SJCRH30 (cell line): ENCODE data around the gene KIF6. TPM values are rescaled to one million over a fixed set of nuclear protein-coding genes. Genes with fewer than 3 reads are reported as not detected.
A peak's percentile ranks its signal among the peaks of the same experiment; 100 is the strongest.

ENCODE experiments used
- DNase-seq, 2 experiments: peaks; one replicate each; pipeline ENCODE4 v3.0.0-alpha.2; 2015 to 2020
- H3K27ac ChIP-seq: fragments of 250-450 bp; sonication (Bioruptor Pico); 2 replicates; pipeline ENCODE4 v1.5.1; 2020; ENCODE audit warnings: mild to moderate bottlenecking, moderate library complexity
- H3K27me3 ChIP-seq: fragments of 250-450 bp; sonication (Bioruptor Pico); 2 replicates; pipeline ENCODE4 v1.5.1; 2020; ENCODE audit warnings: mild to moderate bottlenecking, moderate library complexity
- H3K36me3 ChIP-seq: fragments of 250-450 bp; sonication (Bioruptor Pico); 2 replicates; pipeline ENCODE4 v1.5.1; 2020; ENCODE audit warnings: mild to moderate bottlenecking, moderate library complexity
- H3K4me1 ChIP-seq: fragments of 250-450 bp; sonication (Bioruptor Pico); 2 replicates; pipeline ENCODE4 v1.5.1; 2020; ENCODE audit warnings: mild to moderate bottlenecking, moderate library complexity
- H3K4me3 ChIP-seq: fragments of 250-450 bp; sonication (Bioruptor Pico); 2 replicates; pipeline ENCODE4 v1.5.1; 2020; ENCODE audit warnings: mild to moderate bottlenecking, moderate library complexity
- H3K9me3 ChIP-seq: fragments of 250-450 bp; sonication (Bioruptor Pico); replicated peaks from 2 replicates; pipeline ENCODE4 v1.5.1; 2020; ENCODE audit warnings: mild to moderate bottlenecking, moderate library complexity
- total RNA-seq: library from RNA; depleted of rRNA; stranded (reverse); fragments of >200 nt; shearing (Covaris generic); gene quantifications from 2 replicates; pipeline ENCODE4 v1.2.3, GENCODE V29; 2014

The KIF6 gene
- total RNA-seq, 1 experiment from 2014 or later = 0.22 TPM

GRCh38 chr6:39348740-39349139 lies 376.5 kb downstream of the KIF6 start:
- no peaks in the 10 kb centered on the region for H3K27me3 ChIP-seq
- peaks cover 21% of the 10 kb centered on the region for H3K4me1 ChIP-seq
- H3K27ac ChIP-seq = no peak overlapping the region
- H3K36me3 ChIP-seq = no peaks in the 10 kb centered on the region
- no peaks in the 10 kb centered on the region for H3K9me3 ChIP-seq
- no peak for DNase-seq
- no peak overlapping the region for H3K4me3 ChIP-seq

- peak; percentile 72 to 91 for DNase-seq
- H3K9me3 ChIP-seq = no peaks in the 10 kb centered on the region
- peak overlapping the region; percentile 77 for H3K27ac ChIP-seq
- peaks cover 28% of the 10 kb centered on the region for H3K4me1 ChIP-seq
- H3K36me3 ChIP-seq = no peaks in the 10 kb centered on the region
- no peaks in the 10 kb centered on the region for H3K27me3 ChIP-seq
- no peak overlapping the region for H3K4me3 ChIP-seq
Measured at GRCh38 chr6:39347906-39348585, 377.2 kb downstream of the KIF6 start.

- DNase-seq = peak; percentile 86 to 88
- no peaks in the 10 kb centered on the region for H3K36me3 ChIP-seq
- H3K4me1 ChIP-seq = peaks cover 37% of the 10 kb centered on the region
- peak overlapping the region; percentile 77 for H3K27ac ChIP-seq
- no peak overlapping the region for H3K4me3 ChIP-seq
- H3K9me3 ChIP-seq = no peaks in the 10 kb centered on the region
- H3K27me3 ChIP-seq = no peaks in the 10 kb centered on the region
Measured at GRCh38 chr6:39347206-39347605, 378.0 kb downstream of the KIF6 start.

- Histone ChIP-seq H3K4me1 (peaks cover 50% of the 10 kb centered on the region), H3K27ac (no peak overlapping the region), H3K9me3 (no peaks in the 10 kb centered on the region), H3K27me3 (no peaks in the 10 kb centered on the region), H3K4me3 (no peak overlapping the region), H3K36me3 (no peaks in the 10 kb centered on the region)
- peak in 1 of 2 experiments; percentile 35 for DNase-seq
Measured at GRCh38 chr6:39344821-39345280, 380.4 kb downstream of the KIF6 start.

GRCh38 chr6:39343396-39343870 lies 381.8 kb downstream of the KIF6 start:
- Histone ChIP-seq H3K9me3 (no peaks in the 10 kb centered on the region), H3K36me3 (no peaks in the 10 kb centered on the region), H3K27ac (peak overlapping the region; percentile 78), H3K4me1 (peaks cover 64% of the 10 kb centered on the region), H3K27me3 (no peaks in the 10 kb centered on the region), H3K4me3 (no peak overlapping the region)
- no peak for DNase-seq

GRCh38 chr6:39342692-39343395 lies 382.4 kb downstream of the KIF6 start:
- peak; percentile 80 to 91 for DNase-seq
- H3K9me3 ChIP-seq = no peaks in the 10 kb centered on the region
- H3K4me1 ChIP-seq = peaks cover 70% of the 10 kb centered on the region
- H3K27me3 ChIP-seq = no peaks in the 10 kb centered on the region
- no peaks in the 10 kb centered on the region for H3K36me3 ChIP-seq
- H3K27ac ChIP-seq = peak overlapping the region; percentile 78
- no peak overlapping the region for H3K4me3 ChIP-seq

- Histone ChIP-seq H3K4me3 (no peak overlapping the region), H3K36me3 (no peaks in the 10 kb centered on the region), H3K4me1 (peaks cover 71% of the 10 kb centered on the region), H3K9me3 (no peaks in the 10 kb centered on the region), H3K27ac (peak overlapping the region; percentile 78; the same call in 1 of the 2 replicates), H3K27me3 (no peaks in the 10 kb centered on the region)
- no peak for DNase-seq
Measured at GRCh38 chr6:39341937-39342336, 383.3 kb downstream of the KIF6 start.

GRCh38 chr6:39341352-39341751 lies 383.9 kb downstream of the KIF6 start:
- no peak overlapping the region for H3K27ac ChIP-seq
- peaks cover 69% of the 10 kb centered on the region for H3K4me1 ChIP-seq
- DNase-seq = no peak
- H3K9me3 ChIP-seq = no peaks in the 10 kb centered on the region
- H3K36me3 ChIP-seq = no peaks in the 10 kb centered on the region
- no peaks in the 10 kb centered on the region for H3K27me3 ChIP-seq
- H3K4me3 ChIP-seq = no peak overlapping the region

- peaks cover 79% of the 10 kb centered on the region for H3K4me1 ChIP-seq
- no peaks in the 10 kb centered on the region for H3K9me3 ChIP-seq
- peak in 1 of 2 experiments; percentile 40 for DNase-seq
- H3K27ac ChIP-seq = peak overlapping the region; percentile 48
- no peaks in the 10 kb centered on the region for H3K27me3 ChIP-seq
- no peak overlapping the region for H3K4me3 ChIP-seq
- H3K36me3 ChIP-seq = no peaks in the 10 kb centered on the region
Measured at GRCh38 chr6:39339868-39340550, 385.2 kb downstream of the KIF6 start.

- peak overlapping the region; percentile 48 for H3K27ac ChIP-seq
- no peaks in the 10 kb centered on the region for H3K27me3 ChIP-seq
- H3K4me1 ChIP-seq = peaks cover 79% of the 10 kb centered on the region
- peak in 1 of 2 experiments; percentile 30 for DNase-seq
- no peak overlapping the region for H3K4me3 ChIP-seq
- no peaks in the 10 kb centered on the region for H3K36me3 ChIP-seq
- no peaks in the 10 kb centered on the region for H3K9me3 ChIP-seq
Measured at GRCh38 chr6:39339096-39339867, 385.9 kb downstream of the KIF6 start.

- Histone ChIP-seq H3K27ac (peak overlapping the region; percentile 48), H3K36me3 (no peaks in the 10 kb centered on the region), H3K27me3 (no peaks in the 10 kb centered on the region), H3K4me3 (no peak overlapping the region), H3K4me1 (peaks cover 72% of the 10 kb centered on the region), H3K9me3 (no peaks in the 10 kb centered on the region)
- DNase-seq = peak; percentile 51 to 75
Measured at GRCh38 chr6:39338397-39338796, 386.8 kb downstream of the KIF6 start.

GRCh38 chr6:39335780-39336545 lies 389.2 kb downstream of the KIF6 start:
- peak overlapping the region; percentile 61 for H3K27ac ChIP-seq
- no peaks in the 10 kb centered on the region for H3K36me3 ChIP-seq
- peak; percentile 71 to 74 for DNase-seq
- H3K9me3 ChIP-seq = no peaks in the 10 kb centered on the region
- H3K4me1 ChIP-seq = peaks cover 54% of the 10 kb centered on the region
- no peaks in the 10 kb centered on the region; the same call in 1 of the 2 replicates for H3K27me3 ChIP-seq
- H3K4me3 ChIP-seq = no peak overlapping the region

- H3K4me1 ChIP-seq = peaks cover 37% of the 10 kb centered on the region
- H3K27me3 ChIP-seq = no peaks in the 10 kb centered on the region; the same call in 1 of the 2 replicates
- no peak for DNase-seq
- no peak overlapping the region for H3K4me3 ChIP-seq
- H3K36me3 ChIP-seq = no peaks in the 10 kb centered on the region
- no peak overlapping the region for H3K27ac ChIP-seq
- H3K9me3 ChIP-seq = no peaks in the 10 kb centered on the region
Measured at GRCh38 chr6:39333644-39334438, 391.4 kb downstream of the KIF6 start.
